GM12872 (cell line): ENCODE data around the gene CCM2.

Source experiments
- CTCF ChIP-seq: IDR thresholded peaks from 3 replicates; pipeline ENCODE4 v1.5.1; 2011; ENCODE audit warnings: low read depth, mild to moderate bottlenecking, low read length, moderate library complexity; ENCODE audit not compliant: insufficient read depth

The CCM2 gene

GRCh38 chr7:45081670-45081974, 81.6 kb downstream of the CCM2 start:
- TF ChIP-seq CTCF: no peak

GRCh38 chr7:45082031-45082830, 82.2 kb downstream of the CCM2 start:
- TF ChIP-seq CTCF: no peak

GRCh38 chr7:45082831-45083331, 82.9 kb downstream of the CCM2 start:
- no peak for TF ChIP-seq CTCF

GRCh38 chr7:45084336-45084735, 84.3 kb downstream of the CCM2 start:
- TF ChIP-seq CTCF: no peak

- TF ChIP-seq CTCF: no peak
Measured at GRCh38 chr7:45084901-45085618, 85.1 kb downstream of the CCM2 start.

GRCh38 chr7:45085619-45086200, 85.7 kb downstream of the CCM2 start:
- no peak for TF ChIP-seq CTCF

- no peak for TF ChIP-seq CTCF
Measured at GRCh38 chr7:45086331-45087065, 86.5 kb downstream of the CCM2 start.
